Tongue (tissue), 2 donors: ENCODE measurements around the gene KIR2DL3. TPM values are rescaled to one million over a fixed set of nuclear protein-coding genes. Genes with fewer than 3 reads are reported as not detected.
"Not testable (repeated sequence)": the region's sequence is repeated elsewhere in the genome, so short reads cannot be mapped to it uniquely, and the experiment has no call there.

ENCODE experiments used
- DNase-seq: peaks from one replicate; pipeline ENCODE4 v3.0.0-alpha.2; 2015
- total RNA-seq: library from RNA; depleted of rRNA; stranded (reverse); fragments of >200 nt; gene quantifications from one replicate; pipeline ENCODE4 v1.2.3, GENCODE V29; 2014

Gene KIR2DL3
- total RNA-seq, 1 donor from 2014 or later = not detected

GRCh38 chr19:54744080-54744479, 5.8 kb downstream of the KIR2DL3 start:
- not testable (repeated sequence) for DNase-seq

DNA sequence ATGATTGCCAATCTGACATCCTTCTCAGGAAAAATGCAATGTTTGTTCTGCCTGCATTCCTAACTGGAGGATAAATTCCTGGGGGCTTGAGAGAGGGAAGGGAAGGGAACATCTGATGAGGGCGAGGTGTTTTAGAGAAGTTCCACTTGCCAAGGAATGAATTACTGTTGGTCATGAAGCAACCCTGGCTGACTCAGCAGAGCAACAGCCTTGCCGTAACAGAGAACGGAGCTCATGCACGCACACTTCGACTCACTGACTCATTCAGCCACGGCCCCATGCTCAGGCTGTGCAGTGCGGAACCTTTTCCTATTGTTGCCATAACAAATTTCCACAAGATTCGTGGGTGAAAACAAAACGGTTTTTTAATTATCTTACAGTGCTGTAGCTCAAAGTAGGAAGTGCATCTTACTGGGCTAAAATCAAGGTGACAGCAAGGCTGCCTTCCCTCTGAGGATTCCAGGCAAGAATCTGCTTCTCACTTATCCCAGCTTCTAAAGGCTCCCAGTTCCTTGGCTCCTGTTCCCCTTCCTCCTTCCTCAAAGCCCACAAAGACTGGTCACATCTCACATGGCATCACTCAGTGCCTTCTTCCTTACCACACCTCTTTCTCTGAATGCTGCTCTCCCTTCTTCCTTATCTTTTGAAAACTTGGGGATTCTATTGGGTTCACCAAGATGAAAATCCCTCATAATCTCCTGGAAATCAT, 9.5 kb downstream of the KIR2DL3 start:
- DNase-seq = not testable (repeated sequence)

DNA sequence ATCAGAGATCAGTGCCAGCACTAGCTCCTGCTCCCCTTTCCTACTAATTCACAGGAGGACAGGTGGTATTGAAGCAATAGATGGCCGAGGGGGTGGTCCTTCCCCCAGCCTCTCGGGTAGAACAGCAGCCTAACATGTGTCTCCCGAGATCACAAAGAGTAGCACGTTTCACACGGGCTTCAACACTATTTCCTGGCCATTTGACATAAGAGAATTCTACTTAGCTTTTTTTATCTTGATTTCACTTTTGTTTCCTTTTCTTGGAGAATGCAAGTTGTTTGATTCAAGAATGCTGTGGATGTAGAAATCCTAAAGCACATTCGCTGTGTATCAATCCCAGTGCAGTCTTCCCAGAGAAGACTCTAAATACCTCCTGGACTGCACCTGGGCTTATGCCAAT, 12.0 kb downstream of the KIR2DL3 start:
- not testable (repeated sequence) for DNase-seq

GRCh38 chr19:54756204-54757110, 18.1 kb downstream of the KIR2DL3 start:
- DNase-seq = not testable (repeated sequence)

GRCh38 chr19:54758577-54758976, 20.3 kb downstream of the KIR2DL3 start:
- not testable (repeated sequence) for DNase-seq

DNA sequence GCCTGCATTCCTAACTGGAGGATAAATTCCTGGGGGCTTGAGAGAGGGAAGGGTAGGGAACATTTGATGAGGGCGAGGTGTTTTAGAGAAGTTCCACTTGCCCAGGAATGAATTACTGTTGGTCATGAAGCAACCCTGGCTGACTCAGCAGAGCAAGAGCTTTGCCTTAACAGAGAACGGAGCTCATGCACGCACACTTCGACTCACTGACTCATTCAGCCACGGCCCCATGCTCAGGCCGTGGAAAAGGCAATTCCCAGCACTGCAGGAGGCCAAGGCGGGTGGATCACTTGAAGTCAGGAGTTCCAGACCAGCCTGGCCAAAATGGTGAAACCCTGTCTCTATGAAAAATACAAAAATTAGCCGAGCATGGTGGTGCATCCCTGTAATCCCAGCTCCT, 25.9 kb downstream of the KIR2DL3 start:
- DNase-seq = not testable (repeated sequence)

DNA sequence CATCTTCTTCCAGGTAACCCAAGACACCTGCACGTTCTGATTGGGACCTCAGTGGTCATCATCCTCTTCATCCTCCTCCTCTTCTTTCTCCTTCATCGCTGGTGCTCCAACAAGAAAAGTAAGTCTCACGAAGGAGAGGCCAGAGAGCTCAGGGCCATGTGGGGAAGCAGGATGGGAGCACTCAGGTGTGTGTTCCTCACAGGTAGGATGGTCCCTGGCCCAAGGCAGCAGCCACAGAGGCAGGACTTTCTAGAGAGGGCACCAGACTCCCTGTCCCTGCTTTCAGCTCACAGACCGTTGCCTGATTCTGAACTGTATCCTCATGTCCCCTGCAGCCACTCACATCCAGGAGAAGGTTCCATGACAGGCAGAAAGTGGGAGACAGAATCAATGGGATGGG, 28.2 kb downstream of the KIR2DL3 start:
- DNase-seq = not testable (repeated sequence)

DNA sequence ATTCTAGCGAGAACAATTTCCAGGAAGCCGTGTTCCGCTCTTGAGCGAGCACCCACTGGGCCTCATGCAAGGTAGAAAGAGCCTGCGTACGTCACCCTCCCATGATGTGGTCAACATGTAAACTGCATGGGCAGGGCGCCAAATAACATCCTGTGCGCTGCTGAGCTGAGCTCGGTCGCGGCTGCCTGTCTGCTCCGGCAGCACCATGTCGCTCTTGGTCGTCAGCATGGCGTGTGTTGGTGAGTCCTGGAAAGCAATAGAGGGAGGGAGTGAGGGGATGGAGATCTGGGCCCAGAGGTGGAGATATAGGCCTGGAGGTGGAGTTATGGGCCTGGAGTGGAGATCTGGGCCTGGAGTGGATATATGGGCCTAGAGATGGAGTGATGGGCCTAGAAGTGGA, 31.3 kb downstream of the KIR2DL3 start, which contains the start of gene KIR2DL1:
KIR2DL1 (plus strand) TSS at position 148 of the 400 bp plus-strand sequence; CDS start at position 206, 58 bp downstream.
- DNase-seq = not testable (repeated sequence)

DNA sequence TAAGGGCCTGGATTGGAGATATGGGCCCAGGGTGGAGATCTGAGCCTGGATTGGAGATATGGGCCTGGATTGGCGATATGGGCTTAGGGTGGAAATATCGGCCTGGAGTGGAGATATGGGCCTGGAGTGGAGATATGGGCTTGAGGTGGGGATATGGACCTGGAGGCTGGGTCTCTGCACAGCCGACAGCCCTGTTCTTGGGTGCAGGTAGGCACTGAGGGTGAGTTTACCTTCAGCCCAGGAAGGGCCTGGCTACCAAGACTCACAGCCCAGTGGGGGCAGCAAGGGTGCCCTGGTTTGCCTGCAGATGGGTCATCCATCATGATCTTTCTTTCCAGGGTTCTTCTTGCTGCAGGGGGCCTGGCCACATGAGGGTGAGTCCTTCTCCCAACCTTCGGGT, 32.2 kb downstream of the KIR2DL3 start:
- DNase-seq = not testable (repeated sequence)

- not testable (repeated sequence) for DNase-seq
Observed at GRCh38 chr19:54771018-54771960, 33.0 kb downstream of the KIR2DL3 start.

- not testable (repeated sequence) for DNase-seq
Observed at GRCh38 chr19:54772666-54773065, 34.4 kb downstream of the KIR2DL3 start.

DNA sequence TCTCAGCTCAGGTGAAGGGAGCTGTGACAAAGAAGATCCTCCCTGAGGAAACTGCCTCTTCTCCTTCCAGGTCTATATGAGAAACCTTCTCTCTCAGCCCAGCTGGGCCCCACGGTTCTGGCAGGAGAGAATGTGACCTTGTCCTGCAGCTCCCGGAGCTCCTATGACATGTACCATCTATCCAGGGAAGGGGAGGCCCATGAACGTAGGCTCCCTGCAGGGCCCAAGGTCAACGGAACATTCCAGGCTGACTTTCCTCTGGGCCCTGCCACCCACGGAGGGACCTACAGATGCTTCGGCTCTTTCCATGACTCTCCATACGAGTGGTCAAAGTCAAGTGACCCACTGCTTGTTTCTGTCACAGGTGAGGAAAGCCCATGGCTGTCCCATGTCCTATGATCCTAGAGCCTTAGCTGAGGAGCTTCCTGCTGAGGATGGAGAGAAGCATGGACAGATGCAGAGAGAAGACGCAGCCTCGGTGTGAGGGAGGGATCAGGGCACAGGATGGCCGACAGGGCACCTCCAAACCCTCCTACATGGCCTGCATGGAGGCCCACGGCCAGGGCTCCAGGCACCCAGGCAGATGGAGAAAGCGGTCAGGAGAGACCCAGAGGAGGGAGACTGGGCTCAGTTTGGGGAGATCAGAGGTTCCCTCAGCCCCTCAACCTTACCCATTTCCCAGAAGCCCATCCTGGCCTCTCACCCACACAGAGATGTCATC, 36.9 kb downstream of the KIR2DL3 start:
- not testable (repeated sequence) for DNase-seq

DNA sequence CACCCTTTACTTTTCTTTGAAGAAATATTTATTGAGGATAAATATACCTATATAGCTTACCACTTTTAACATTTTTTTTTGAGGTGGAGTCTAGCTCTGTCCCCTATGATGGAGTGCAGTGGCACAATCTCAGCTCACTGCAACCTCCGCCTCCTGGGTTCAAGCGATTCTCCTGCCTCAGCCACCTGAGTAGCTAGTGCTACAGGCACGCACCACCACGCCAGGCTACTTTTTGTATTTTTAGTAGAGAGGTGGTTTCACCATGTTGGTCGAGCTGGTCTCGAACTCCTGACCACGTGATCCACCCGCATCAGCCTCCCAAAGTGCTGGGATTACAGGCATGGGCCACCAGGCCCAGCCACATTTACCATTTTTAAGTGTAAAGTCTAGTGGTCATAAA, 37.5 kb downstream of the KIR2DL3 start:
- DNase-seq = not testable (repeated sequence)

GRCh38 chr19:54777851-54778250, 39.5 kb downstream of the KIR2DL3 start:
- DNase-seq = not testable (repeated sequence)

- not testable (repeated sequence) for DNase-seq
Observed at GRCh38 chr19:54778896-54779295, 40.6 kb downstream of the KIR2DL3 start.

DNA sequence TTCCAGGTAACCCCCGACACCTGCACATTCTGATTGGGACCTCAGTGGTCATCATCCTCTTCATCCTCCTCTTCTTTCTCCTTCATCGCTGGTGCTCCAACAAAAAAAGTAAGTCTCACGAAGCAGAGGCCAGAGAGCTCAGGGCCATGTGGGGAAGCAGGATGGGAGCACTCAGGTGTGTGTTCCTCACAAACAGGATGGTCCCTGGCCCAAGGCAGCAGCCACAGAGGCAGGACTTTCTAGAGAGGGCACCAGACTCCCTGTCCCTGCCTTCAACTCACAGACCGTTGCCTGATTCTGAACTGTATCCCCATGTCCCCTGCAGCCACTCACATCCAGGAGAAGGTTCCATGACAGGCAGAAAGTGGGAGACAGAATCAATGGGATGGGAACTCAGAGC, 44.6 kb downstream of the KIR2DL3 start:
- not testable (repeated sequence) for DNase-seq

- not testable (repeated sequence) for DNase-seq
Observed at GRCh38 chr19:54786091-54786723, 47.9 kb downstream of the KIR2DL3 start.

GRCh38 chr19:54788154-54788553, 49.8 kb downstream of the KIR2DL3 start:
- not testable (repeated sequence) for DNase-seq

- no peak for DNase-seq
Observed at GRCh38 chr19:54790711-54791110, 52.4 kb downstream of the KIR2DL3 start.

DNA sequence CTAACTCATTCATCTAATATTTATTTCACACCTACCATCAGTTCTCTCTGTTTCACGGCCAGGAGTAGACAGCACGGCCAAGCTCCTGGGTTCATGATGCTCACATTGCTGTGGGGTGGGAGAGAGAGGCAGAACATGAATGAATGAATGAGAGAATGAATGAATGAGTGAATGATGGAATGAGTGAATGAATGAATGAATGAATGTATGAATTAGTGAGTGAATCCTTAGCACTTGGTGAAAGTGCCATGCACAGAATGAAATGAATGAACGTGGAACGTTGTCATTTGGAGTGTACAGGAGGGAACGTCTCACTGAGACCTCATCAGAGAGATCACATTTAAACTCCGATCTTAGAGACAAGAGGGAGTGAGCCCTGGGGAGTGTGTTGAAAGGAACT, 53.2 kb downstream of the KIR2DL3 start:
- no peak for DNase-seq

- no peak for DNase-seq
Observed at GRCh38 chr19:54792814-54793213, 54.5 kb downstream of the KIR2DL3 start.
